GM21529 (cell line): Measurements from ENCODE around the gene TIMM17A.
A peak's percentile ranks its signal among the peaks of the same experiment; 100 is the strongest.

Experiments used
- ATAC-seq: cut with Tn5 transposase; IDR thresholded peaks from one replicate; pipeline ENCODE4 v1.9.1; 2021; ENCODE audit not compliant: unreplicated experiment

TIMM17A gene

GRCh38 chr1:201955009-201955728 is at the start of gene TIMM17A:
Gene TIMM17A (plus strand): TSS chr1:201955503. CDS start chr1:201955527, 24 bp downstream.
- peak; percentile 100 for ATAC-seq

DNA sequence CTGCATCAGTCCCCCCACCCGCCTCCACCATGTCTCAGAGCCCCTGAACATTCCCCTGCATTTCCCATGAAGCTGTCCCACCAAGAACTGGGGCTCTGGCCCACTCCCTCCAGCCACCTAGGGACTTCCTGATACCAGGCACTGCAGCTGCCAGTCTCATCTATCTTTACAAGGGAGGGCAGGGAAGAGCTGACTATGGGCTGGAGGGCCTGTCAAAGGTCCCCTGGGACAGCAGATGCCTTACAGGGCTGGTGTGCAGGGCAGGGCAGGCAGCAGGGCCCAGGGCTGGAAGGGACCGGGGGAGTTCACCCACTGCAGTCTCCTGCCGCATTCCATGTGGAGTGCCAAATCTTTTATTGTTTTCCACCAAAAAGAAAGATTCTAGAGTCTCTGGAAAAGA is 49.0 kb upstream of the TIMM17A start:
- ATAC-seq: no peak

DNA sequence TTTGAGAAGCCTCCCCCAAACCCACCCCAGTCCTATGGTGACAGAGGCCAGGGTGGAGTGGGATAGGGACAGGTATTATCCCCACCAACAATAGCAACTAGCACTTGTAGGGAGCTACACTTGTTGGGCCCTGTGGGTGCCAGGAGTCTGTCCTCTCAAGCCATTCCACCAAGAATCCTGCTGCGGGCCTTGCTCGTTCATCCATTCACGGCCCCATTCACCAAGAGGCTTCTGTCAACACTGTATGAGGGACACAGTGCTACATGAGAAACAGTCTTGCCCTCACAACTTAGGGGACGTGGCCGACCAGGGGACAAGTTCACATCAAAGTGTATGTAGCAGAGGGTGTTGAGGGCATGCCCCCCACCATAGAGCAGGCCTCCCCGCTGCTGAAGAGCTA is 47.7 kb upstream of the TIMM17A start:
- ATAC-seq: no peak

- no peak for ATAC-seq
These were observed 43.3 kb upstream of the TIMM17A start for GRCh38 chr1:201911826-201912571.

DNA sequence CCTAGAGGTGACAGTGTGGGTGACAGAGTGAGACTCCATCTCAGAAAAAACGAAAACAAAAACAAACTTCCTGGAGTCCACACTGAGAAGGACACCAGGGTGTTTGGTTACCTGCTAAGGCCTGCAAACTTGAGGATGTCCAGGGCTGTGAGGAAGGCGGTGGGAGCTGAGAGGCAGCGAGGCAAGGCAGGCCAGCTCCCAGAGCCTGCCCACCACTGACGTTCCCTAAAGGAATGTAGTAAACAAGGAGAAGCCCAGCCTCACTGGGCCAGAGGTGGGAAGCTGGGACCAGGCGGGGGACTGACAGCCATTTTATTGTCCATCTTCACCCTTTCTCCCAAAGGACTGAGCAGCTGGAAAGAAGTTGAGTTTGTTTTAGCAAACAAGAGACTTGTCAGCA is 42.5 kb upstream of the TIMM17A start:
- ATAC-seq: no peak

- ATAC-seq: no peak
These were observed 40.7 kb upstream of the TIMM17A start for GRCh38 chr1:201914456-201915235.

DNA sequence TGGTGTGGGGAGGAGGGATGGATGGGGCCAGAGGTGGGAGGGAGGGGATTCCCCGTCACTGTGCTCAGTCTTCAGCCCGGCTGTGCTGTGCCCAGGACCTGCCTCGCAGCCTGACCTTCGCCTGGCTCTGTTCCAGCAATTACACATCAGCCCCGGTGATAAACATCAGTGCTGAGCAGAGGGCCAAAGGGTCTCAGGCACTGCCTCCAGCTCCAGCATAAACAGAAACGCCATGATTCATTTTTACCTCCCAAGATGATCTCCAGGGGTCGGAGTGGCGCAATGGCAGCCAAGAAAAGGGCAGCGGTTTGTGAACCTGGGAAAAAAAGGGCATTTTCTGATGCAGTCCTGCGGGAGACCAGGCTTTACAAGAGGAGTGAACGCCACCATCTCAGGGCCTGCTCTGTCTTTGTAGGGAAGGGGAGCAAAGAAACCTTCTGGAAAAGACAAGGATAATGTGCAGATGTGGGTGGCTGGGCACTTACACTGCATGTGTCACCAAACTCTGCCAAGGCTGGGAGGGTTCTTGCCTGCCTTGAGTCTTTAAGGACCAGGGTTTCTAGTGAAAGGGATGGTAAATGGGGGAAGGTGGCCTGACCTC is 38.6 kb upstream of the TIMM17A start:
- no peak for ATAC-seq

- ATAC-seq: no peak
These were observed 37.8 kb upstream of the TIMM17A start for GRCh38 chr1:201917362-201918033.

DNA sequence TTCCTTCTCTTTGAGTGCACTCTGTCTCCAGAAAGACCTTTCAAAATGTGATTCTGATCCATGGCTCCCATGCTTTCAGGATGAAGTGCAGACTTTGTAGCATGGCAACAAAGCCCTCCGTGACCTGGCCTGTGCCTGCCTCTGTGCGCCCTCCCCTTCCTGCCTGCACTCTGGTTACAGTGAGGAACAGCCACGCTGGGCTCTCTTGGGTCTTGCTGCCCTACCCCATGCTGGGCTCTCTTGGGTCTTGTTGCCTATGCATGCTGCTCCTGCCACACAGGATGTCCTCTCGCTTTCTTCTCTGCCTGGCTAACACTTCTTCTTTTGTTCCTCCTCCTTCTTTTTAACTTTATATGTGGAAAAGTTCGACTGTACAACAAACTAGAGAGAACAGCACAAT is 37.0 kb upstream of the TIMM17A start:
- ATAC-seq: no peak

- ATAC-seq: no peak
These were observed 33.2 kb upstream of the TIMM17A start for GRCh38 chr1:201921952-201922558.

- ATAC-seq: no peak
These were observed 30.1 kb upstream of the TIMM17A start for GRCh38 chr1:201925301-201925567.

DNA sequence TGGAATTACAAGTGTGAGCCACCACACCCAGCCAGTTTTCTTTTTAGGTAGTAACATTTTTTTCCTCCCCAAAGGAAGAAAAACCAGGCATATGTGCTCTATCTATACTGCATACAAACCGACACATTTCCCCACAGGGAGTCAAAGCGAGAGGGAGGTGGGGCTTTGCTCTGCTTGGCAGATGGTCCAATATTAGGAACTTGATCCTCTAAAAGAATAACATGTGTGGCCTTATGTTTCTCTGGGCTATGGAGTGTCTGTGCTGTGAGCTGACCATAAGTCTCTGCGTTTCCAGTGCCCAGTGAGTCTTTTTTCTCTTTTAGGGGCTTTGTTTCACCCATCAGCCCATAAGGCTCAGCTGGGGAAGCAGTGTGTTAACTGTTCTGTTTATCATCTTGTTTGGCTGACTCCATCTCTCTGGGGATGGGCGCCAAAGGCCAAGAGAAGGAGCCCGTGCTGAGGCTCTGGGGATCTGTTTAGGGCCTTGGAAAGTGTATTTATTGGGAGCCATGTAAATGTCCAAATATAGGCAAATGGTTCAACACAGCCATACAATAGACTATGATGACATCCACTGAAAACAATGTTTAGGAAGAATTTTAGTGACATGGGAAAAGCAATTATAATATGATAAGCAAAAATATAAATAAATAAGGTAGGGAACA is 29.2 kb upstream of the TIMM17A start:
- ATAC-seq: no peak

- ATAC-seq: no peak
These were observed 27.0 kb upstream of the TIMM17A start for GRCh38 chr1:201928266-201928665.

GRCh38 chr1:201930137-201930536 is 25.2 kb upstream of the TIMM17A start:
- ATAC-seq: no peak

- no peak for ATAC-seq
These were observed 24.5 kb upstream of the TIMM17A start for GRCh38 chr1:201930803-201931202.

DNA sequence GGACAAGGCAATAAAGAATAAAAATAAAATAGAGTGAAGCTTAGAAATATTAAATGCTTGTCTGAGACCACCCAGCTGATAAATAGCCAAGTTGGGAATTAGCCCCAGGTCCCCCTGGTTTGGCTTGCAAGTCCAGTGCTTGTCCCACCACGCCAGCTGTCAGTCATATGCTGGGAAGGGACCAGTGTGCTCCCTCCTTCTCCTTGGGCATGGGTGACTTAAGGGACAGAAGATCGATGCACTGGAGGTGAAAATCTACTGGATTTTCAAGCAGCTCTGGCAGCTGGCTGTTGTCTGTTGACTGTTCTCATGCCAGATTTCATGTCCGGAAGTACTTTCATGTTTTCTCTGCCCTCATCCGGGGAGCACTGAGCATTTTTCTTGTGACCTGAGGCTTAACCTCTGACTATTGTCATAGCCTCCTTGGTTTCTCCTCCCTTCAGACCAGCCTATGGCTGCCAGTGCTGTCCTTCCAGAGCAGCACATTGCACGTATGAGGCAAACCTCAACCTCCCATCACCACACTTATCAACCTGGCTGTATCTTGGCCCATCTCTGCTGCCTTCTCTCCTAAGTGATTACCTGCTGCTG is 21.4 kb upstream of the TIMM17A start:
- no peak for ATAC-seq

- no peak for ATAC-seq
These were observed 17.6 kb upstream of the TIMM17A start for GRCh38 chr1:201937624-201938213.

- no peak for ATAC-seq
These were observed 16.8 kb upstream of the TIMM17A start for GRCh38 chr1:201938440-201939035.

DNA sequence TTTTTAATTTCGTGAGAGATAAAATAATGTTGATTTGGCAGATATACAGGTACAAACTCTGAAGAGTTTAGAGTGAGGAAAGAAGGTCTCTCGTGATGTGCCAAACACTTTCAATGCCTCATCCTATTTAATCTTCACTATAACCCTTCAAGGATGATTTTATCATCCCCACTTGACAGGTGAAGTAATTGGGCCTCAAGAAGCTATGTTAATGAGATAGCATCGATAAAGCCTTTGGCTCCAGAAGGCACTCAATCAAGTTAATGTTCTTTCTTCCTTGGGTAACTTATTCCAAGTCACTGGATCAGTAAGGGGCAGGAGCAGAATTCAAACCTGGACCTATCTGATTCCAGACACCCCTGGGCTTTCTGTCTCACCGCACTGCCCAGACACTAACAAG is 16.2 kb upstream of the TIMM17A start:
- no peak for ATAC-seq
